Activated naive CD4-positive, alpha-beta T cell (primary cell): ENCODE measurements around the gene GLRX.

Experiments
- DNase-seq, 4 experiments: peaks; one replicate each; lab custom pipeline; 2025; lab: John Stamatoyannopoulos, UW

GLRX gene

GRCh38 chr5:95780597-95780996, 41.9 kb downstream of the GLRX start:
- DNase-seq: no peak

- no peak for DNase-seq
These were observed 42.9 kb downstream of the GLRX start for GRCh38 chr5:95779611-95780010.

GRCh38 chr5:95778713-95779436, 43.7 kb downstream of the GLRX start:
- DNase-seq: no peak

- no peak for DNase-seq
These were observed 45.1 kb downstream of the GLRX start for GRCh38 chr5:95777441-95777840.

GRCh38 chr5:95773335-95774059, 49.0 kb downstream of the GLRX start:
- no peak for DNase-seq

GRCh38 chr5:95771892-95772291, 50.6 kb downstream of the GLRX start:
- no peak for DNase-seq

- DNase-seq: no peak
These were observed 51.5 kb downstream of the GLRX start for GRCh38 chr5:95770830-95771708.

- no peak for DNase-seq
These were observed 53.8 kb downstream of the GLRX start for GRCh38 chr5:95768731-95769130.

- DNase-seq: no peak
These were observed 58.6 kb downstream of the GLRX start for GRCh38 chr5:95763941-95764340.
